COR-L47 (cell line): ENCODE data around the gene PTCD2.
"Not testable (repeated sequence)": the region's sequence is repeated elsewhere in the genome, so short reads cannot be mapped to it uniquely, and the experiment has no call there.

Source experiments
- DNase-seq: peaks from one replicate; lab custom pipeline; 2025; lab: John Stamatoyannopoulos, UW

Gene PTCD2

GRCh38 chr5:72379936-72380335 is 59.8 kb downstream of the PTCD2 start:
- DNase-seq = no peak

- DNase-seq = no peak
These were observed 60.5 kb downstream of the PTCD2 start for GRCh38 chr5:72380492-72381274.

GRCh38 chr5:72383280-72383679 is 63.1 kb downstream of the PTCD2 start:
- no peak for DNase-seq

GRCh38 chr5:72383726-72384125 is 63.6 kb downstream of the PTCD2 start:
- no peak for DNase-seq

GRCh38 chr5:72386639-72387038 is 66.5 kb downstream of the PTCD2 start:
- DNase-seq = no peak

- no peak for DNase-seq
These were observed 67.8 kb downstream of the PTCD2 start for GRCh38 chr5:72387985-72388384.

- no peak for DNase-seq
These were observed 68.5 kb downstream of the PTCD2 start for GRCh38 chr5:72388646-72389045.

- no peak for DNase-seq
These were observed 70.7 kb downstream of the PTCD2 start for GRCh38 chr5:72390836-72391235.

- no peak for DNase-seq
These were observed 72.2 kb downstream of the PTCD2 start for GRCh38 chr5:72392326-72392733.

- DNase-seq = no peak
These were observed 72.9 kb downstream of the PTCD2 start for GRCh38 chr5:72393052-72393451.

GRCh38 chr5:72394688-72395087 is 74.5 kb downstream of the PTCD2 start:
- peak; percentile 11 for DNase-seq

- no peak for DNase-seq
These were observed 77.7 kb downstream of the PTCD2 start for GRCh38 chr5:72397836-72398235.

GRCh38 chr5:72400950-72401349 is 80.8 kb downstream of the PTCD2 start:
- no peak for DNase-seq

GRCh38 chr5:72402381-72402890 is 82.3 kb downstream of the PTCD2 start:
- DNase-seq = no peak

- no peak for DNase-seq
These were observed 82.9 kb downstream of the PTCD2 start for GRCh38 chr5:72402959-72403628.

GRCh38 chr5:72404771-72405170 is 84.6 kb downstream of the PTCD2 start:
- not testable (repeated sequence) for DNase-seq

GRCh38 chr5:72407078-72407477 is 86.9 kb downstream of the PTCD2 start:
- DNase-seq = no peak

- DNase-seq = no peak
These were observed 87.4 kb downstream of the PTCD2 start for GRCh38 chr5:72407541-72407940.

- no peak for DNase-seq
These were observed 88.0 kb downstream of the PTCD2 start for GRCh38 chr5:72408127-72408526.

GRCh38 chr5:72408603-72409002 is 88.4 kb downstream of the PTCD2 start:
- DNase-seq = no peak

GRCh38 chr5:72410688-72411295 is 90.6 kb downstream of the PTCD2 start:
- DNase-seq = no peak

- no peak for DNase-seq
These were observed 92.3 kb downstream of the PTCD2 start for GRCh38 chr5:72412283-72413055.
